WTC11 (cell line): ENCODE data around the gene CACNA1B. TPM values are rescaled to one million over a fixed set of nuclear protein-coding genes. Genes with fewer than 3 reads are reported as not detected.

Experiments used
- ATAC-seq: fragments of 200-7000 bp; cut with Tn5 transposase; 2 replicates; pipeline ENCODE4 v1.10.0; 2021; ENCODE audit warnings: mild to moderate bottlenecking, moderate library complexity
- CTCF ChIA-PET: fragments of 300-600 bp; sonication (Branson Sonifier 250); formaldehyde crosslinking; loops from one replicate; lab custom pipeline; 2021; ENCODE audit warnings: antibody characterized with exemption; lab: Charles Lee
- POLR2A ChIA-PET: fragments of 350-600 bp; sonication (Branson Sonifier 250); formaldehyde crosslinking; loops from one replicate; lab custom pipeline; 2021; ENCODE audit warnings: antibody characterized with exemption; lab: Charles Lee
- DNase-seq: peaks from one replicate; pipeline ENCODE4 v3.0.0; 2021; ENCODE audit warnings: low spot score
- H3K27ac Mint-ChIP-seq: 2 replicates; pipeline ENCODE4 v1.8.0; 2021; ENCODE audit warnings: mixed read lengths
- H3K27me3 Mint-ChIP-seq: 2 replicates; pipeline ENCODE4 v1.8.0; 2021; ENCODE audit warnings: low read depth, mild to moderate bottlenecking, moderate library complexity, mixed read lengths
- H3K36me3 Mint-ChIP-seq: 2 replicates; pipeline ENCODE4 v1.8.0; 2021; ENCODE audit warnings: mixed read lengths
- H3K4me1 Mint-ChIP-seq: 2 replicates; pipeline ENCODE4 v1.8.0; 2022; ENCODE audit warnings: mixed read lengths
- H3K4me3 Mint-ChIP-seq: 2 replicates; pipeline ENCODE4 v1.8.0; 2021; ENCODE audit warnings: mild to moderate bottlenecking, moderate library complexity, mixed read lengths
- H3K9me3 Mint-ChIP-seq: 2 replicates; pipeline ENCODE4 v1.8.0; 2021; ENCODE audit warnings: mixed read lengths
- ATF2 ChIP-seq: sonication (generic); formaldehyde crosslinking; IDR thresholded peaks from 2 replicates; pipeline ENCODE4 v1.8.1; 2022; ENCODE audit warnings: low read depth, missing genetic modification reagents, borderline replicate concordance
- ATF3 ChIP-seq: sonication (generic); formaldehyde crosslinking; conservative IDR thresholded peaks from 2 replicates; pipeline ENCODE4 v1.8.1; 2022; ENCODE audit warnings: mild to moderate bottlenecking, missing genetic modification reagents
- CDX4 ChIP-seq: fragments of 250-450 bp; sonication (Bioruptor Pico); IDR thresholded peaks from 2 replicates; pipeline ENCODE4 v1.9.0; 2021; ENCODE audit warnings: moderate library complexity, mild to moderate bottlenecking, inconsistent platforms, borderline replicate concordance
- CREM ChIP-seq: sonication (generic); formaldehyde crosslinking; IDR thresholded peaks from 2 replicates; pipeline ENCODE4 v1.8.1; 2022; ENCODE audit warnings: mild to moderate bottlenecking, missing genetic modification reagents, moderate library complexity
- E2F5 ChIP-seq: sonication (generic); formaldehyde crosslinking; IDR thresholded peaks from 2 replicates; pipeline ENCODE4 v1.8.1; 2022; ENCODE audit warnings: mild to moderate bottlenecking, moderate library complexity, missing genetic modification reagents
- ESRRA ChIP-seq: sonication (generic); formaldehyde crosslinking; IDR thresholded peaks from 2 replicates; pipeline ENCODE4 v1.8.1; 2022; ENCODE audit warnings: mild to moderate bottlenecking, missing genetic modification reagents, borderline replicate concordance
- FOXJ3 ChIP-seq: sonication (generic); formaldehyde crosslinking; IDR thresholded peaks from 2 replicates; pipeline ENCODE4 v1.9.0; 2021; ENCODE audit warnings: missing genetic modification reagents, mild to moderate bottlenecking, borderline replicate concordance
- FOXP4 ChIP-seq: sonication (generic); formaldehyde crosslinking; IDR thresholded peaks from 2 replicates; pipeline ENCODE4 v1.8.0; 2022; ENCODE audit warnings: mild to moderate bottlenecking, missing genetic modification reagents
- KAT7 ChIP-seq: sonication (generic); formaldehyde crosslinking; IDR thresholded peaks from 2 replicates; pipeline ENCODE4 v1.8.1; 2023; ENCODE audit warnings: missing genetic modification reagents, mild to moderate bottlenecking, borderline replicate concordance
- MXD4 ChIP-seq: fragments of 250-450 bp; sonication (Bioruptor Pico); IDR thresholded peaks from 2 replicates; pipeline ENCODE4 v1.8.0; 2021; ENCODE audit warnings: mild to moderate bottlenecking, moderate library complexity, borderline replicate concordance
- NFE2L1 ChIP-seq: sonication (generic); formaldehyde crosslinking; IDR thresholded peaks from 2 replicates; pipeline ENCODE4 v1.8.1; 2023; ENCODE audit warnings: missing genetic modification reagents
- PRDM15 ChIP-seq: sonication (generic); formaldehyde crosslinking; IDR thresholded peaks from 2 replicates; pipeline ENCODE4 v1.8.0; 2022; ENCODE audit warnings: missing genetic modification reagents
- PREB ChIP-seq: sonication (generic); formaldehyde crosslinking; IDR thresholded peaks from 2 replicates; pipeline ENCODE4 v1.8.1; 2022; ENCODE audit warnings: mild to moderate bottlenecking, missing genetic modification reagents, moderate library complexity, borderline replicate concordance
- SMAD3 ChIP-seq: sonication (generic); formaldehyde crosslinking; IDR thresholded peaks from 2 replicates; pipeline ENCODE4 v1.8.0; 2022; ENCODE audit warnings: missing genetic modification reagents, mild to moderate bottlenecking, borderline replicate concordance
- STAT6 ChIP-seq: sonication (generic); formaldehyde crosslinking; conservative IDR thresholded peaks from 2 replicates; pipeline ENCODE4 v1.8.1; 2023; ENCODE audit warnings: mild to moderate bottlenecking, low read depth, missing genetic modification reagents, moderate library complexity
- ZNF121 ChIP-seq: sonication (generic); formaldehyde crosslinking; IDR thresholded peaks from 2 replicates; pipeline ENCODE4 v1.8.0; 2023; ENCODE audit warnings: missing genetic modification reagents
- total RNA-seq: library from RNA; stranded (reverse); gene quantifications from 3 replicates; pipeline ENCODE4 v1.2.3, GENCODE V29; 2021

CACNA1B gene
- total RNA-seq, 1 experiment from 2014 or later = 8.4 TPM

- ChIA-PET POLR2A (no interaction called here), CTCF (no interaction called here)
- Mint-ChIP-seq H3K27me3 (no peaks in the 10 kb centered on the region), H3K4me3 (no peak overlapping the region), H3K36me3 (peaks cover 6% of the 10 kb centered on the region; the same call in 1 of the 2 replicates), H3K4me1 (no peaks in the 10 kb centered on the region), H3K9me3 (no peaks in the 10 kb centered on the region), H3K27ac (no peak overlapping the region)
- no peak for TF ChIP-seq ATF2
- TF ChIP-seq CDX4 (CRISPR knock-in tag) = no peak
- TF ChIP-seq MXD4 (CRISPR knock-in tag) = no peak
- TF ChIP-seq FOXJ3 (CRISPR knock-in tag) = no peak
- no peak for TF ChIP-seq PREB (CRISPR knock-in tag)
- TF ChIP-seq E2F5 = no peak
- TF ChIP-seq ESRRA (CRISPR knock-in tag) = no peak
- TF ChIP-seq SMAD3 = no peak
- TF ChIP-seq KAT7 (CRISPR knock-in tag) = no peak
- no peak for TF ChIP-seq CREM
- TF ChIP-seq FOXP4 (CRISPR knock-in tag) = no peak
- TF ChIP-seq ATF3 (CRISPR knock-in tag) = no peak
- TF ChIP-seq STAT6 (CRISPR knock-in tag) = no peak
- no peak for TF ChIP-seq NFE2L1 (CRISPR knock-in tag)
- no peak for TF ChIP-seq ZNF121 (CRISPR knock-in tag)
- no peak for TF ChIP-seq PRDM15 (CRISPR knock-in tag)
- ATAC-seq (no peak), DNase-seq (no peak)
These were observed 167.2 kb downstream of the CACNA1B start for GRCh38 chr9:138044485-138045383.
